Naive thymus-derived CD8-positive, alpha-beta T cell (primary cell): ENCODE measurements around the gene SLC15A3. TPM values are rescaled to one million over a fixed set of nuclear protein-coding genes. Genes with fewer than 3 reads are reported as not detected.

Source experiments
- ATAC-seq, 2 donors: fragments of 150-1000 bp; cut with Tn5 transposase in 1 of 2; sonication (Bioruptor Pico), chemical (Tn5 transposase) in 1 of 2; 1 replicate in 1 of 2; 2 replicates in 1 of 2; pipeline ENCODE4 v1.10.0; 2021; ENCODE audit warnings: mild to moderate bottlenecking in 2 of 2, moderate library complexity in 2 of 2
- POLR2A ChIA-PET: fragments of 350-600 bp; sonication (Branson Sonifier 250); formaldehyde crosslinking; loops from one replicate; lab custom pipeline; 2021; ENCODE audit warnings: antibody characterized with exemption; lab: Charles Lee
- DNase-seq, 10 donors: peaks; one replicate each; pipeline versions ENCODE4 v3.0.0 to v3.0.0-alpha.2; 2020 to 2022
- H3K27ac Mint-ChIP-seq, 10 donors: one replicate each; pipeline ENCODE4 v1.8.0; 2020 to 2022; ENCODE audit warnings: mild to moderate bottlenecking in 10 of 10, mixed read lengths in 10 of 10, moderate library complexity in 4 of 10, inconsistent platforms in 1 of 10
- H3K27me3 Mint-ChIP-seq, 5 donors: one replicate each; pipeline ENCODE4 v1.8.0; 2021 to 2022; ENCODE audit warnings: mixed read lengths in 5 of 5
- H3K36me3 Mint-ChIP-seq, 3 donors: one replicate each; pipeline ENCODE4 v1.8.0; 2020 to 2022; ENCODE audit warnings: mixed read lengths in 3 of 3, mild to moderate bottlenecking in 2 of 3, inconsistent platforms in 1 of 3
- H3K4me1 Mint-ChIP-seq, 4 donors: one replicate each; pipeline ENCODE4 v1.8.0; 2021 to 2022; ENCODE audit warnings: mixed read lengths in 4 of 4
- H3K4me3 Mint-ChIP-seq, 10 donors: one replicate each; pipeline ENCODE4 v1.8.0; 2020 to 2022; ENCODE audit warnings: mild to moderate bottlenecking in 10 of 10, mixed read lengths in 10 of 10, moderate library complexity in 6 of 10, inconsistent platforms in 1 of 10
- H3K9me3 Mint-ChIP-seq, 9 donors: one replicate each; pipeline ENCODE4 v1.8.0; 2020 to 2022; ENCODE audit warnings: mixed read lengths in 9 of 9, mild to moderate bottlenecking in 3 of 9, inconsistent platforms in 1 of 9, moderate library complexity in 1 of 9
- polyA plus RNA-seq, 3 donors: library from polyadenylated mRNA; unstranded; fragments of 300-500 nt; fragmentation: Illumina TruSeq; gene quantifications; one replicate each; pipeline ENCODE4 v1.2.3, GENCODE V29; 2021
- total RNA-seq, 8 experiments: library from RNA in 2 of 8; stranded (reverse) in 2 of 8; gene quantifications; one replicate each; pipeline ENCODE4 v1.2.3 and lab custom pipeline; 2021 to 2026

SLC15A3 gene
- total and polyA plus RNA-seq, 5 experiments from 2014 or later: 0.90 to 14.9 (median 3.4) TPM

DNA sequence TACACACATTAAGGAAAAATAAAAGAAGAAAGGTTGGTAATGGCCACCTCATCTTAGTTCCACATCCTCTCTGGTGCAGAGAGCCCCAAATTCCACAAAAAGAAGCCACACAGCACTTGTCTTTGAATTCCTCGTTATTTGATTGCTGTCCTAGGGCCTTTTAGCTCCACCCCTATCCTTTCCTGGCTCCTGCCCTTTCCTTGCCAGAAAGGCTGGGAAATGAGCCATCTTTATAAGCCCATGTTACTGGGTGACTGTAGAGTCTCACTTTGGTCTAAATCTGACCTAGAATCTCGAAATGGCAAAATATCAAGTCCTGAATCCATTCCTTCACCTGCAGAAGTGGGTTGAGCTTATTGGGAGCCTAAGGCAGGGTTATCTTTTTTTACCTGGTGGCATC lies 32.0 kb downstream of the SLC15A3 start:
- Mint-ChIP-seq H3K27me3 (peaks cover 0 to 20% (median 5%) of the 10 kb centered on the region in 5 donors), H3K27ac (no peak overlapping the region), H3K9me3 (no peaks in the 10 kb centered on the region), H3K4me1 (peaks cover 18 to 51% (median 31%) of the 10 kb centered on the region in 4 donors), H3K4me3 (no peak overlapping the region), H3K36me3 (peaks cover 5 to 61% (median 36%) of the 10 kb centered on the region in 3 donors)
- POLR2A ChIA-PET: interaction anchor here (0.6 kb wide), 1 partner anchor 52 kb away, joined by 3 read pairs; the partner anchor contains the start of gene ZP1
- DNase-seq (no peak), ATAC-seq (no peak)

DNA sequence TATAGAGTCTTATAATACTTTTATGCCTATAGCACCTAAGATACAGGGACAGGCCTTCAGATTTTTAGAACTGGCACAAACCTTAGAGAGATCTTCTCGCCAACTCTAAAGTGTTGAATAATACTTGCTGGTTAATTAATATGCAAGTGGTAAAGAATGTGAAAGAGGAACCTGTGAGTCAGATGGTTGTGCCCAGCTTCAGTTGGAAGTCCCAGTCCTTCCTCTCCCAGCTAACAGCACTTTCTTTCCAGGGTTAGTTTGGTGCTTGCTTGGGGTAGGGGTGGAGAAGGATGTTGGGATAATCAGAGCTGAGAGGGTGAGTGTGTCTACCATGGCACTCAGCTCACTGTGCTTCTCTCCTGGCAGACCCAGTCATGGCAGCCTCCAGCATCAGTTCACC lies 32.7 kb downstream of the SLC15A3 start:
- H3K27me3 Mint-ChIP-seq: peaks cover 0 to 20% (median 5%) of the 10 kb centered on the region in 5 donors
- POLR2A ChIA-PET: interaction anchor here (1.1 to 1.4 kb wide), 3 partner anchors 13 to 31 kb away, joined by 3 to 7 read pairs (median 3); no protein-coding TSS in a partner anchor

DNA sequence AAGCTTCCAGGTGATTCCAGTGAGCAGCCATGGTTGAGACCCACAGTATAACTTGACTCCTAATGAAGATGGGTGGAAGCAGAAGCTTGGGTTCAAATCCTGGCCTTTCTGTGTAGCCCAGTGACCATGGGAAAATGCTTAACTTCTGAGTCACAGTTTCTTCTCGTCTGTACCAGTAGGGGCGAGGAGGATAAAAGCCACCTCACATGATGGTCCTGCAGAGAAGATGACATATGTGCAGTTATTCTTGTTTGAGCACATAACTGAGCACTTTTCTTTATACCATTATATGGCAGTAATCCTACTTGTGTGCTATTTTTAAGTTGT lies 33.1 kb downstream of the SLC15A3 start:
- H3K4me3 Mint-ChIP-seq: no peak overlapping the region
- no peak overlapping the region for H3K27ac Mint-ChIP-seq
- no peak for ATAC-seq
- POLR2A ChIA-PET: interaction anchor here (0.6 to 1.4 kb wide), 4 partner anchors 13 to 32 kb away, joined by 3 to 7 read pairs (median 3); no protein-coding TSS in a partner anchor
- DNase-seq: no peak
- H3K27me3 Mint-ChIP-seq: peaks cover 0 to 20% (median 5%) of the 10 kb centered on the region in 5 donors
- H3K4me1 Mint-ChIP-seq: peaks cover 20 to 53% (median 34%) of the 10 kb centered on the region in 4 donors
- peaks cover 5 to 59% (median 36%) of the 10 kb centered on the region in 3 donors for H3K36me3 Mint-ChIP-seq
- no peaks in the 10 kb centered on the region for H3K9me3 Mint-ChIP-seq

More for the DNA sequence above, 32.7 kb downstream of the SLC15A3 start:
- peaks cover 5 to 61% (median 36%) of the 10 kb centered on the region in 3 donors for H3K36me3 Mint-ChIP-seq
- ATAC-seq: no peak
- no peak for DNase-seq
- H3K9me3 Mint-ChIP-seq: no peaks in the 10 kb centered on the region
- no peak overlapping the region for H3K4me3 Mint-ChIP-seq
- H3K4me1 Mint-ChIP-seq: peaks cover 17 to 54% (median 32%) of the 10 kb centered on the region in 4 donors
- H3K27ac Mint-ChIP-seq: no peak overlapping the region

DNA sequence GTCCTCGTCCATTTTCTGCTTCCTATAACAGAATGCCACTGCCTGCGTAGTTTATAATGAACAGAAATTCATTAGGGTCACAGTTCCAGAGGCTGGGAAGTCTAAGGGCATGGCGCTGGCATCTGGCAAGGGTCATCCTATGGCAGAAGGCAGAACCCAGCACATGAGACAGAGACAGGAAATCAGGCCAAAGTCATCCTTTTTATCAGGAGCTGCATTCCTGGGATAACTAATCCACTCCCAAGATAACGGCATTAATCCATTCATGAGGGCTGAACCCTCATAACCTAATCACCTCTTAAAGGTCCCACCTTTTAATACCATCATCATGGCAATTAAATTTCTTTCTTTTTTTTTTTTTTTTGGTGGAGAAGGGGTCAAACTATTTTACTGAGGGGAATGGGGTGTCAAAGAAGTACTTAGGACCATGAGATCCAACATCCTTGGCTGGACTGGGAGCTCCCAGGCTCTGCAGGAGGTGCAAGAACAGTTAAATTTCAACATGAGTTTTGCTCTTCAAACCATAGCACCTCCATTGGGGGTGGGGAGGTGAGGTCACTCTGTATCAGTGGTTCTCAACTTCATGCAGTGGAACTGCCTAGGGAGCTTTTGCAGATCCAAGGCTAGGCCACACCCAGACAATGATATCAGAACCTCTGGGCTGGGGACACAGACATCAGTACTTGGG lies 33.6 kb downstream of the SLC15A3 start:
- POLR2A ChIA-PET: interaction anchor here (0.6 to 1.4 kb wide), 4 partner anchors 14 to 32 kb away, joined by 3 to 7 read pairs (median 3); no protein-coding TSS in a partner anchor
- ATAC-seq (no peak), DNase-seq (no peak)
- H3K4me3 Mint-ChIP-seq: no peak overlapping the region
- H3K36me3 Mint-ChIP-seq: peaks cover 5 to 58% (median 35%) of the 10 kb centered on the region in 3 donors
- peaks cover 19 to 56% (median 36%) of the 10 kb centered on the region in 4 donors for H3K4me1 Mint-ChIP-seq
- peaks cover 0 to 16% (median 5%) of the 10 kb centered on the region in 5 donors for H3K27me3 Mint-ChIP-seq
- H3K9me3 Mint-ChIP-seq: no peaks in the 10 kb centered on the region
- peak overlapping the region in 1 of 10 donors; percentile 15 for H3K27ac Mint-ChIP-seq

DNA sequence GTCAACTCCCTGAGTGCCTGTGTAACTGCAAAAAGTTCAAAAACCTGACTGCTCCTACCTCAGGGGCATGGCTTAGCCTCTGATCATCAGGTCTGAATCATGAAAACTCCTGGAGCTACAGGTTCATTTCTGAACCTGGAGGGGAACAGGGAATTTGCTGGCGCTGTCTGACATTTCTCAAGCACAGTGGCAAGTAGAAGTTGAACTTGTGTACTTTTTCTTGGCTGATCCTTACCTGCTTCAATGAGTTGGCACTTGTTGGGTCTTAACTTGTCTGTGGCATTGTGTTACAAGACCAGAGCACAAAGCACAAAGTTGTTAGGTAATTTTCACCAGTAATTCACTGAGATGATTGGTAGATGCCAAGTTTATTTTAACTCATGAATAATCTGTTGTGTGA lies 34.7 kb downstream of the SLC15A3 start:
- DNase-seq (no peak), ATAC-seq (no peak)
- Mint-ChIP-seq H3K27me3 (peaks cover 0 to 5% (median under 1%) of the 10 kb centered on the region in 5 donors), H3K9me3 (no peaks in the 10 kb centered on the region), H3K36me3 (peaks cover 1 to 47% (median 26%) of the 10 kb centered on the region in 3 donors), H3K4me3 (peak overlapping the region in 6 of 10 donors; percentile 2 to 43 (median 38)), H3K4me1 (peaks cover 18 to 64% (median 45%) of the 10 kb centered on the region in 4 donors), H3K27ac (peak overlapping the region in 4 of 10 donors; percentile 59 to 91 (median 68))
- POLR2A ChIA-PET: interaction anchor here (0.8 to 4.5 kb wide), 3 partner anchors 11 to 54 kb away, joined by 3 to 48 read pairs (median 4); partner anchors contain the start of genes CD6 and PRPF19

DNA sequence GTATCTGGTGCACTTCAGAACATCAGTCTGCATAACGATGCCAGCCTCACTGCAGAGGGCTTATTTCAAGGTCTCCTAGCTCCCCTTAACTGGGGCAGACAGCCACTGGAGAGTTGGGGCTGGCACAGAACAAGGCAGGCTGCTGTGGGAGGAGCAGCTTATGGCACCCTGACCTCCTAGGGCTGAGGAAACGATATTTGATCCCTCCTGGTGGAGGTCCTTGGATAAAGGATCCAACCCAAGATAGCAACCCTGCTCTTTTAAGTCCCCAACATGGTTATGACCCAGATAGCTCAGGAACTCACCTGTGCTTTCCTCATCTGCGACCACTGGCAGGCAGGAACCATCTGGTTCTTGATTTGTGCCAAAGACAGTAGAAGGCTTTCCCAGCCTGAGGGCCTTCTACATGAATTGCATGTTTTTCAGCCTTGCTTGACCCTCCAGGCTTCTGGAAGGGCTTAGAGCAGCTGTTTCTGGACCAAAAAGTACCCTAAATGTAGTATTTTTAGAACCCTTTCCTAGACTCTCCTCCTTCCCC lies 35.2 kb downstream of the SLC15A3 start:
- peaks cover 0 to 1% (median 0%) of the 10 kb centered on the region in 5 donors for H3K27me3 Mint-ChIP-seq

DNA sequence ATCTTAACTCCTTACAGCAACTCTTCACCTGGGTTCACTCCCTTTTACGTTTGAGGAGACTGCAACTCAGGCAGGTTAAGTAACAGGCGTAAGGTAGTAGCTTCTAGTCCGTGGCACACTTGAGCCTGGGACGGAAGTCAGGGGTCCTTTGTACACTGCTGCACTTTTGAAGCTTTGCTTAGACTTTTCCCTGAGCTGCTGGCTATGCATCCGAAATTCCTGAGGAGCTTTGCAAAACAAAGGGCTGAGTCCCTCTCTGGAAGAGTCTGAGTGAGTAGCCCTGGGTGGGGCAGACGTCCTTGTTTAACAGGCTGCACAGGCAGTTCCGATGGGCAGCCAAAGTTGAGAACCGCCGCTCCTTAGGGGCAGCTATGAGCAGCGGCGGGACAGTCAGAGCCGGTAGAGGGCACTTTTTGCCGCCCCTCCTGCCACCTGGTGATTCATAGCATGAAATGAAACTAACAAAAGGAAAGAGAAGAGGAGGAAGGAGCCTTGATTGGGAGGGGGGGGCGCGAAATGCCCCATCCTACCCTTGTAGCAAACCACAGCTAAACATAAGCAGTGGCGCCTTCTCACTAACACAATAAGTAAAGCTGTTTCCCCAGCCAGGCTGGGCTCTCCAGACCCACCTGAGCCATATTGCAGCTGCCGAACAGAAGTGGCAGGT lies 36.6 kb downstream of the SLC15A3 start:
- Mint-ChIP-seq H3K27ac (peak overlapping the region; percentile 86 to 97 (median 94)), H3K27me3 (peaks cover 0 to 1% (median 0%) of the 10 kb centered on the region in 5 donors), H3K4me1 (peaks cover 28 to 83% (median 62%) of the 10 kb centered on the region in 4 donors), H3K4me3 (peak overlapping the region; percentile 91 to 99 (median 97)), H3K9me3 (no peaks in the 10 kb centered on the region), H3K36me3 (peaks cover 0 to 28% (median 9%) of the 10 kb centered on the region in 3 donors)
- POLR2A ChIA-PET: interaction anchor here (0.7 to 4.5 kb wide), 19 partner anchors 8 to 447 kb away, joined by 3 to 48 read pairs (median 4); partner anchors contain the start of genes CD6, PRPF19, SLC15A3 and TMEM132A
- DNase-seq (peak; percentile 38 to 84 (median 60)), ATAC-seq (peak; percentile 20 to 33)

More for the DNA sequence above, 35.2 kb downstream of the SLC15A3 start:
- DNase-seq: no peak
- Mint-ChIP-seq H3K4me3 (peak overlapping the region in 7 of 10 donors; percentile 2 to 62 (median 37)), H3K4me1 (peaks cover 22 to 69% (median 50%) of the 10 kb centered on the region in 4 donors), H3K36me3 (peaks cover 0 to 41% (median 22%) of the 10 kb centered on the region in 3 donors), H3K9me3 (no peaks in the 10 kb centered on the region), H3K27ac (peak overlapping the region in 7 of 10 donors; percentile 24 to 91 (median 48))
- ATAC-seq: no peak
- POLR2A ChIA-PET: interaction anchor here (0.5 to 4.5 kb wide), 4 partner anchors 9 to 143 kb away, joined by 3 to 48 read pairs (median 6); partner anchors contain the start of genes CD6 and PRPF19

DNA sequence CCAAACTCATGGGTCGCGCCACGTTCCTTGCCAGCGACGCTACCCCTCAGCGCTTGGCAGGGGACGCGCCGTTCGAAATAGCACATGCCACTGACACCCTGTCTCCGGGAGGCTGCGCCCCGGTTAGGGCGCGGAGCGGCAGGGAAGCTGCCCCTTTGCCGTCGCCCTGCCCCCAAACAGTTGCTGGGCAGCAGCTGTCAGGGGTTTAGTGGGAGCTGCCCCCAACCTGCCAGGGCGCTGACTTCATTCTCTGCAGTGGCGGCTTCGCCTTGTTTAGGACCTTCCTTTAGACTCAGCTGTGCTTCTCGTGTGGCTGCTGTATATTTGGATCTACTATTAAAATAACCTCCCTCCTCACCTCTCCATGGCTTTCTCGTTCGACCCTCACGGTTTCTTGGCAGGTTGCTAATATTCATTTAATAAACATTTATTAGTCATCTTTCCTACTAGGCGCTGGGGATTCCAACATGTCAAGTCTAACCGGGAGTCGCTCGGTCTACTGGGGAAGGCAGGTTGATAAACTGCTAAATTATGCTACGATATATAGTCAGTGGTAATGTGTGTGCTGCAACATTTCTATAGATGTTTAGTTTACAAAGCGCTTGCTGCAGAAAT lies 37.2 kb downstream of the SLC15A3 start:
- peak; percentile 13 to 35 for ATAC-seq
- H3K4me3 Mint-ChIP-seq: peak overlapping the region; percentile 91 to 99 (median 97)
- H3K27ac Mint-ChIP-seq: peak overlapping the region; percentile 86 to 97 (median 94)
- peaks cover 0 to 21% (median 5%) of the 10 kb centered on the region in 3 donors for H3K36me3 Mint-ChIP-seq
- H3K27me3 Mint-ChIP-seq: peaks cover 0 to 1% (median 0%) of the 10 kb centered on the region in 5 donors
- no peaks in the 10 kb centered on the region for H3K9me3 Mint-ChIP-seq
- DNase-seq: peak in 6 of 10 donors; percentile 29 to 54 (median 46)
- peaks cover 28 to 86% (median 65%) of the 10 kb centered on the region in 4 donors for H3K4me1 Mint-ChIP-seq
- POLR2A ChIA-PET: interaction anchor here (0.7 to 4.5 kb wide), 17 partner anchors 8 to 448 kb away, joined by 3 to 48 read pairs (median 4); partner anchors contain the start of genes CD6, PRPF19, SLC15A3 and TMEM132A

DNA sequence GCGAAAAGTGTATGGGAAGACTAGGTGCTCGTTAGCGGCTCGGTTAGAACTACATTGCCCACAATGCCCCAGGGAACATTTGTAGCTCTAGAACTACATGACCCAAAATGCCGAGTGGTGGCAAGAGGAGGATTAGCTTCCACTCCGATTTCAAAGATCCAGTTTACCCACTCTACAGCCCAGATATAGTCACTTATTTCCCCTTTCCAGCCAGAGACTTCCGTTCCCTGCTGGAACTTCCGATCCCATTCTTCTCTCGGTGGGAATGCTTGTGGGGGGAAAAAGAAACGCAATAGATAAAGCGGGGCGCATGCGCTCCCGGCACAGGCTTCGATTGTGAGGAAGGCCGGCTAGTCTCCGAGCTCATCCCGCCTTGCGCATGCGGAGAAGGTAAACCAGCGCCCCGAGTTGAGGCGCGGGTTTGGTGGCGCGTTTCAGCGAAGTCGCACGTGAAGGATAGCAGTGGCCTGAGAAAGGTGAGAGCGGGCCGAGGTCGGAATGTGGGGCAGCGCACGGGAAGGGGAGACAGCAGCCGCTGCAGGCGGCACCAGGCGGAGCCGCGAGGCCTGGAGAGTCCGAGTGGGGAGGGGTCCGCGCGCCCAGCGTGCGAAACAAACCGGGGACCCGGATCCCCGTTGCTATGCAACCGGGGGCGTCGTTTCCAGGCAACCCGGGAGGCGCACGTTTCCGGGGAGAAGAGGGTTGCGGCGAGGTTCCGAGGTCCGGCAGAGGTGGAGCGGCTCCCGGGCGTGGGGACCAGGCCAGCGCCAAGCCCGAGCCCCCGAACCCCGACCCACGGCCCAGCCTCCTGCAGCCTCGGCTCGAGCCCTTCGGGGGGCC lies 38.0 kb downstream of the SLC15A3 start, which contains the start of gene TMEM109:
TMEM109 (plus strand) TSS at position 366 of the 840 bp plus-strand sequence. CDS start 5,536 bp downstream, outside the sequence.
- peak; percentile 79 to 95 (median 86) for DNase-seq
- Mint-ChIP-seq H3K27ac (peak within 1 kb of the TSS; percentile 91 to 100 (median 98)), H3K9me3 (peaks cover 0 to 2% (median 0%) of the 10 kb centered on the region in 9 donors), H3K4me3 (peak within 1 kb of the TSS; percentile 97 to 100 (median 98)), H3K27me3 (peaks cover 0 to 1% (median 0%) of the 10 kb centered on the region in 5 donors), H3K4me1 (peaks cover 25 to 86% (median 67%) of the 10 kb centered on the region in 4 donors), H3K36me3 (peaks cover 0 to 14% (median 2%) of the 10 kb centered on the region in 3 donors)
- peak; percentile 63 to 68 for ATAC-seq
- POLR2A ChIA-PET: interaction anchor here (0.5 to 4.5 kb wide), 12 partner anchors 8 to 1298 kb away, joined by 3 to 48 read pairs (median 6); partner anchors contain the start of genes CPSF7, OSBP, PRPF19 and SDHAF2

DNA sequence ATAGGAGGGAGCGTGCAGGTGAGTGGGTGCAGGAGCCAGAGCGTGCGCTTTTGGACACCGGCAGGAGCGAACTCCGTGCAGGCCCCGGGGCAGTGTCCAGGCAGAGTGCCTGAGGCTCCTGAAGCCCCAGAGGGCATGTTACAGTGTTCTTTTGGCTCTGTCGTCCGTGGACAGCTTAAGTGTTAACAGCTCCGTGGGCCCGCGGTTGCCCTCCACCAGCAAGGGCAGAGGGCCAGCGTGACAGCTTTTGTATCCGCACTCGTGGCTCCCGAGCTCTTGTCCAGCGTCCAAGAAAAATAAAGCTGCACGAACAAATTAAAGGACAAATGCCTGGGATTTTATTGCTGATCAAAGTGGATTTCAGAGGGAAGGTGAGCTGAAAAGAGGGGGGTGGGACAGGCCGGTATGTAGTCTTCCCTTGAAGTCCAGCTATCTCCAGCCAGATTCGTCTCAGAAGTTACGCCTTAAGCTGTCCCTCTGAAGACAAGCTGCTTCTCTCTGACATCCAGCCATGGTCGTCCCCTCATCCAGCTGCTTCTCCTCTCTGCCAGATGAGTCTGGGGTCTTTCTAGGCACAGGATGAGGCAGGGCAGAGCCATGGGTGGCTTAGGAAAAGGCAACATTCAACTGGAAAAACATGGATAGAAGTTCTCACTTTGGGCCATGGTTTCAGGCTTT lies 39.0 kb downstream of the SLC15A3 start:
- ATAC-seq (no peak), DNase-seq (no peak)
- peaks cover 27 to 80% (median 70%) of the 10 kb centered on the region in 4 donors for H3K4me1 Mint-ChIP-seq

More for the DNA sequence above, 39.0 kb downstream of the SLC15A3 start:
- Mint-ChIP-seq H3K27ac (peak overlapping the region; percentile 91 to 100 (median 98)), H3K27me3 (peaks cover 0 to 1% (median 0%) of the 10 kb centered on the region in 5 donors), H3K36me3 (peaks cover 0 to 9% (median 3%) of the 10 kb centered on the region in 3 donors), H3K4me3 (peak overlapping the region; percentile 51 to 100 (median 98)), H3K9me3 (peaks cover 0 to 2% (median 0%) of the 10 kb centered on the region in 9 donors)
- POLR2A ChIA-PET: interaction anchor here (0.6 to 4.5 kb wide), 16 partner anchors 7 to 1733 kb away, joined by 3 to 48 read pairs (median 4); partner anchors contain the start of genes CPSF7, PRPF19, SDHAF2 and TMEM132A
